ENCODE measurements around the gene SMYD3.
"Not testable (repeated sequence)": the region's sequence is repeated elsewhere in the genome, so short reads cannot be mapped to it uniquely, and the experiment has no call there.

Gene SMYD3

GRCh38 chr1:245953876-245954660, 553.0 kb downstream of the SMYD3 start:
- peak; percentile 22 for DNase-seq (ENCODE audit: low spot score)

DNA sequence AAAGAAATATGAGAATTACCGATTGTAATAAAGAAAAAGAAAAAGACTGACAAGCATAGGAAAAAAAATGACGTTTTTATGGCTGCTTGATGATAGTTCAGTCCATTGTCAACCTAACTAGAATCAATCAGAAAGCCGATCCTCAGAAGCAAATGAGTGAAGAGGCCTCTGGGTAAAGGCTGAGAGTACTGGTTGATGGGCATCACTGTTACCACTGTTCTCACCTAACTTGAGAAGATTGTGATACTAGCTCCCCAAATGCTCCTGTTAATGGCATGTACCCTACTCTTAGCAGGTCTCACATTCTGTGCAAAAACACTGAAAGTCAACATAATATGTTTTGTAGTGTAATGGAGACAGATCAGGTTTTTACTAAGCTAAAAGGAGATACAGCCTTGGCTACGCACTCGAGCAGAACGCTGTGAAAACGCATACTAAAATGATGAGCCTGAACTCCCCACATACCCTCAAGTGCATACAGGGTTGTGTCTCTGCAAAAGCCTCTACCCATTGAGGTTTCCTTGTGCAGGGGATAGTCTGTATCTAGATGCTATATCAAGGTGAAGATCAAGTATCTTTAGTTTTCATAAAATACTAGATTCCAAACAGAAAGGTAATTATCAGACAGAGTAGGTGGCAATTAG, 554.6 kb downstream of the SMYD3 start:
- DNase-seq (ENCODE audit: low spot score), result no peak

GRCh38 chr1:245948786-245949185, 558.3 kb downstream of the SMYD3 start:
- DNase-seq (ENCODE audit: low spot score), result no peak

- no peak for DNase-seq (ENCODE audit: low spot score)
Observed at GRCh38 chr1:245946905-245947304, 560.2 kb downstream of the SMYD3 start.

- not testable (repeated sequence) for DNase-seq (ENCODE audit: low spot score)
Observed at GRCh38 chr1:245945136-245945535, 561.9 kb downstream of the SMYD3 start.

DNA sequence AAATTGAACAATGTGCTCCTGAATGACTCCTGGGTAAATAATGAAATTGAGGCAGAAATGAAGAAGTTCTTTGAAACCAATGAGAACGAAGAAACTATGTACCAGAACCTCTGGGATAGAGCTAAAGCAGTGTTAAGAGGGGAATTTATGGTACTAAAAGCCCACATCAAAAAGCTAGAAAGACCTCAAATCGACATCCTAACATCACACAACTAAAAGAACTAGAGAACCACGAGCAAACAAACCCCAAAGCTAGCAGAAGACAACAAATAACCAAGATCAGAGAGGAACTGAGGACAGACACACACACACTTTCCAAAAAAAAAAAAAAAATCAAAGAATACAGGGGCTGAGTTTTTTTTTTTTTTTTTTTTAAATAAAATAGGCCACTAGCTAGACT, 564.2 kb downstream of the SMYD3 start:
- no peak for DNase-seq (ENCODE audit: low spot score)

DNA sequence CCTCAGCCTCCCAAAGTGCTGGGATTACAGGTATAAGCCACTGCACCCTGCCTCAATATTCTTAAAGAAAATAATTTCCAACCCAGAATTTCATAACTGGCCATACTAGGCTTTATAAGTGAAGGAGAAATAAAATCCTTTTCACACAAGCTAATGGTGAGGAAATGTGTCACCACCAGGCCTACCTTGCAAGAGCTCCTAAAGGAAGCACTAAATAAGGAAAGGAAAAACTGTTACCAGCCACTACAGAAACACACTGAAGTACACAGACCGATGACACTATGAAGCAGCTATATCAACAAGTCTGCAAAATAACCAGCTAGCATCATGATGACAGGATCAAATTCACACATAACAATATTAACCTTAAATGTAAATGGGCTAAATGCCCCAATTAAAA, 565.3 kb downstream of the SMYD3 start:
- not testable (repeated sequence) for DNase-seq (ENCODE audit: low spot score)

DNA sequence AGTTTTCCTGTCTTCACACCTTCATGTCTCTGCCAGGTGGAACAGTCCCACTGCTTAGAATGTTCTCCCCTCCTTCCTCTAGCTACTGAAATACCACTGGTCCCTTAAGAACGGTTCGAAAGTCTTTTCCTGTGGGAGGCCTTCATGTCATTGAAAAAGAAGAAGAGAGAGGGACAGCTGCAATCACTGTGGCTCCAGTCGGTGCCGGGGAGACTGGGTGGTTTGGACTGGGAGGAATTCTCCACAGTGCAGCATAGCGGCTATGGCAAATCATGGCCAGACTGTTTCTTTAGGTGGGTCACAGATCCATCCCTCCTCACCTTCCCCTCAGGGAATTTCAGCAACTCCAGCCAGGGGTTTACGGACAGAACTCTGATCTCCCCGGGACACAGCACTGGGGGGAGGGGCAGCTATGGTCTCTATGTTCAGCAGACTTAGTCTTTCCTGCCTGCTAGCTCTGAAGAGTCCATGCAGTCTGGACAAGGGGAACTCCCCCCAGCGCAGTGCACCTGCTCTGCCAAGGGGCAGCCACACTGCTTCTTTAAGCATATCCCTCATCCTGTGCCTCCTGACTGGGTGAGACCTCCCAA, 567.2 kb downstream of the SMYD3 start:
- DNase-seq (ENCODE audit: low spot score), result no peak

DNA sequence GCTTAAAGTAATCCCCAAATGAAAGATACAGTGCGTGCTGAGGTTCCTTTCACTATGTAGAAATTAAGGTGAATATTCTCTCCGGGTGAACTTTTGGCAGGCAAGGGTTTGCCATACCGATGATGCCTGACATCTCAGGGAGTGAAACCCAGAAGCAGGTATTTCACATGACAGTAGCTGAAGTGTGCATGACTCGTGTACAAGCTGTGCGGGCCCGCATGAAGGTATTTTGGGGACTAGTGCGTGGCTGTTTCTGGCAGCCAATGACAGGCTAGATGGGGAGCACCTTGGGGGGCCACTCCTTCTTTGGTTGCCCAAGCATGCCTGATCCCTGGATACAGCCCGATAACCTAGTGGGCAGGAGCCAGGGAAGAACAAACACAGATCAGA, 569.0 kb downstream of the SMYD3 start:
- DNase-seq (ENCODE audit: low spot score), result no peak

GRCh38 chr1:245937316-245938045, 569.6 kb downstream of the SMYD3 start:
- DNase-seq (ENCODE audit: low spot score), result no peak

DNA sequence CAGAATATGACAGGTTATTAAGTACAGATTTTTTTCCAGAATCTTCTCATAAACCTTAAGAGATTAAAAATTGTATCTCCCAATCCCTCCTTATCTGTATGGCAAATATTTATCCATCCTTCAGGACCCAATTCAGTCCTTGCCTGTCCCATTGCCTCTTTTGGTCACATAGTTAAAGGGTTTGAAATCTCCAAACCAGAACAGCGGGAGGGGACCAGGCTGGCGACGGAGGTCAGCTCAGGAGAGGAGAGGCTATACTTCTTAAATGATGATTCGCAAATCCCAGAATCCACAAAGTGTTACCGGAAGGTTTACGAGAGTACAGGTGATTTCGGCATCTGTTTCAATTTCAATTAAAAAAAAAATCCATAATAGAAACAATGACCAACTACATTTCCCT, 572.7 kb downstream of the SMYD3 start:
- DNase-seq (ENCODE audit: low spot score), result no peak

GRCh38 chr1:245933431-245934045, 573.5 kb downstream of the SMYD3 start:
- no peak for DNase-seq (ENCODE audit: low spot score)

GRCh38 chr1:245932302-245932972, 574.6 kb downstream of the SMYD3 start:
- no peak for DNase-seq (ENCODE audit: low spot score)

- no peak for DNase-seq (ENCODE audit: low spot score)
Observed at GRCh38 chr1:245931450-245931849, 575.6 kb downstream of the SMYD3 start.

DNA sequence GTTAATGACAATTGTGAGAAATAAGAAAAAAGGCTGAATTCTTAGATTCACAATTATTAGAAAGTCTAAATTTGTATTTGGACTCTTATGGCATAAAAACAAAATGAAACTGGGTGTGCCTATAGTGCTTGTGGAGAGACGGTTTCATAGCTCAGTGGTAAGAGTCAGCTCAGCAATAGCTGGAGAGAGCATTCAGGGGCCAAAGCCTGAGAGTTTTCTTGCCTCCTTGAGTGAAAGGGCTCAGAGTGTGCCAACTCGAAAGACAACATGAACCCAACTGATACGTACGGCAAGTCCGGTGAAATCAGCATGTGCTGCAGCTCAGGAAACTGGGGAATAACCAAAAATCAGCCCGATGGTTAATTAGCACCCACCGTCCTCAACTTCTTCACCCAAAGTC, 577.9 kb downstream of the SMYD3 start:
- no peak for DNase-seq (ENCODE audit: low spot score)

GRCh38 chr1:245926888-245927287, 580.2 kb downstream of the SMYD3 start:
- DNase-seq (ENCODE audit: low spot score), result no peak

DNA sequence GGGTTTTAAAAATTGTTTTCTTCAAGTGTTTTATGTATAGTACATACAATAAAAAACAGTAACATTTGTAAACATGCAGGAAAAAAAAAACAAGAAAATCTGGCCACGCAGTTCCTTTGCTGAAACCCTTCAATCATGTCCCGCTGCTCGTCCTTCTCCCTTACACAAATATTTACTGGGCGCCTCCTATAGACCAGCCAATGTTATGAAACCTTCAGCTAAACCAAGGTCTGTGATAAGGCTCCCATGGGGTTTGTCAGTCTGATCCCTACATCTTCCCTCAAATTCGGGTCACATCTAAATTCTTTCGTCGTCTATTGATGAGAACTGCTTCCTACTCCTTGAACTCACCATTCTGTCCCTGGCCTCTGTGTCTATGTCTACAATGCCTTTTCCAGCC, 583.9 kb downstream of the SMYD3 start:
- no peak for DNase-seq (ENCODE audit: low spot score)

DNA sequence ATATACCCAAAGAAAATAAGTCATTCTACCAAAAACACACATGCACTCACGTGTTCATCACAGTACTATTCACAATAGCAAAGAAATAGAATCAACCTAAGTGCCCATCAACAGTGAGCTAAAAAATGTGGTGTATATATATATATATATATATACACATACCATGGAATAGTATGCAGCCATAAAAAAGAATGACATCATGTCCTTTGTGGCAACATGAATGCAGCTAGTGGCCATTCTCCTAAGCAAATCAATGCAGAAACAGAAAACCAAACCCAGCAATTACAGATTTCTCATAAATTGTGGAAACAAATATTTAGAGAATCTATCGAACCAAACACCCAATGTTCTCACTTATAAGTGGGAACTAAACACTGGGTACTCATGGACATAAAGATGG, 585.7 kb downstream of the SMYD3 start:
- no peak for DNase-seq (ENCODE audit: low spot score)

- DNase-seq (ENCODE audit: low spot score), result no peak
Observed at GRCh38 chr1:245917403-245917802, 589.7 kb downstream of the SMYD3 start.

GRCh38 chr1:245915841-245916240, 591.2 kb downstream of the SMYD3 start:
- DNase-seq (ENCODE audit: low spot score), result no peak

- no peak for DNase-seq (ENCODE audit: low spot score)
Observed at GRCh38 chr1:245915406-245915805, 591.7 kb downstream of the SMYD3 start.

- no peak for DNase-seq (ENCODE audit: low spot score)
Observed at GRCh38 chr1:245908543-245908942, 598.5 kb downstream of the SMYD3 start.
